Iris pigment epithelial cell (primary cell): ENCODE measurements around the gene ANKRD17.
A peak's percentile ranks its signal among the peaks of the same experiment; 100 is the strongest.

Experiments used
- DNase-seq: peaks from one replicate; pipeline ENCODE4 v3.0.0-alpha.2; 2011; ENCODE audit warnings: low read depth

The ANKRD17 gene

DNA sequence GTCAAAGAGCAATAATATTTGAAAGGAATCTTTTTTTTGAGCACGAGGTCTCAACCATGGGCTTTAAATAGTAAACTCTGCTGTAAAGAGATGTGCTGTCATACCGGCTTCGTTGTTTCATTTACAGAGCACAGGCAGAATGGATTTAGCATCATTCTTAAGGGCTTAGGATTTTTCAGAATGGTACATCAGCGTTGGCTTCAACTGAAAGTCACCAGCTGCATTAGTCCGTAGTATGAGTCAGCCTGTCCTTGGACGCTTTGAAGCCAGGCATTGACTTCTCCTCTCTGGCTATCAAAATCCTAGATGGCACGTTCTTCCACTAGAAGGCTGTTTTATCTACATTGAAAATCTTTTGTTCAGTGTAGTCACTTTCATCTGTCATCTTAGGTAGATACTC is 212.7 kb downstream of the ANKRD17 start:
- peak; percentile 69 for DNase-seq

DNA sequence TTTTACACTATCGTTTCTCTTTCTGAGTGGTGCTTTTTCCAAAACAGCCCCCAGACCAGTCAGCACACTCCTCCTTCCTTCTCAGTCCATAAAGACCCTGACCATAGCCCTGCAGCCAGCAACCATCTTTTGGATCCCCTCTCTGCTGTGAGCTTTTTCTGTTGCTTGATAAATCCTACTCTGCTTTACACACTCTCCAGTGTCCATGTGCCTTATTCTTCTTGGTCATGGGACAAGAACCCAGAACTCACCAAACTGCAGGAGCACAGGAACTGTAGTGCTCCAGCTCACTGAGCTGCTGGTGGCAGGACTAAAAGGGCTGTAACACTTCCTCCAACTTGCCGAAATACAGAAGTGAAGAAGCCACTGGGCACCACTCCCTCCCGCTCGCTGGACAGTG is 221.5 kb downstream of the ANKRD17 start:
- DNase-seq = no peak

DNA sequence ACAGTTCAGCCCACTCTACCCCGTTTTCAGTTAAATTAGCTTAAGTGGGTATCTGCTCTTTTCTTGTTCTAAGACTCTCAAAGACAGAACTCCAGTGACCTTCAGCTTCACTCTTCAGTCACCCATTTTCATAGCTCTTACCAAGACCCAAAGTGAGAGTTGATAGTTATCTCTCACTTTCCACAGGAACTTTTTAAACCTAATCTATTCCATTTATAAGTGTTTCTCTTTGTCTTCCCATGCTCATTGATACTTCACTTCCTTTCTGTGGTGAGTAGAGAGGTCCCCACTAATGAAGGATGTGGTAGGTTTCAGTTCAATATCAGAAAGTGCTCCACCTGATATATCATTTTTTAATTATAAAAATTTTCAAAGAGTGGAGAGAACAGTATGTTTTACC is 222.5 kb downstream of the ANKRD17 start:
- DNase-seq = no peak

DNA sequence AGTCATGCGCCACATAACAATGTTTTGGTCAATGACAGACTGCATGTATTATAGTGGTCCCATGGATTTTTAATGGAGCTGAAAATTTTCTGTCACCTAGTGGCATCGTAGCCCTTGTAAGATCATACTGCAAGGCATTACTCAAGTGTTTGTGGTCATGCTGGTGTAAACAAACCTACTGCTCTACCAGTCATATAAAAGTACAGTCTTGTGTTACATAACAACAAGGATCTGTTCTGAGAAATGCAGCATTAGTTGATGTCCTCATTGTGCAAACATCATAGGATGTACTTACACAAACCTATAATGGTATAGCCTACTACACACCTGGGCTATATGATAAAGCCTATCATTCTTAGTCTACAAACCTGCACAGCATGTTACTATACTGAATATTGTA is 223.7 kb downstream of the ANKRD17 start:
- DNase-seq = peak; percentile 73

DNA sequence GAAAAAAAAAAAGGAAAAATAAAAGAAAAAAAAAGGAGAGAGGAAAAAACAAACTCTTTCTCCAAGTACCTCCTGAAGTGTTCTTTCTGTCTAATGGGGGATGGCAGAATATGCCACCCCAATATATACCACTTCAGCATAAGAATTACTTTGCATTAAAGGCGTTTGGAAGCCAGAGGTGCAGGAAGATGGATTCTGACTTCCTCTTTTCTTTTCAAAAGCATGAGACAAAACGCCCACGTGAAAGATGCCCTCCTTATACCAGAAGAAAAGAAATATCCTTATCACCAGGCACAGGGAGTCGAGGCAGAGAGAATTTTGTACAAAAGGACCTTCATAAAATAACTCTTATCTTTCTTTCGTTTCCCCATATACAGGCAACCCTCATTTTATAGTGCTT is 230.0 kb downstream of the ANKRD17 start:
- no peak for DNase-seq
